Measurements from ENCODE around the gene TMEM252.

GRCh38 chr9:68533678-68534077 lies 7.0 kb downstream of the TMEM252 start:
- TF ChIP-seq CTCF (IDR thresholded peaks at IDR 0.05) (no peak), EP300 (IDR thresholded peaks at IDR 0.05) (no peak), POLR2A (IDR thresholded peaks at IDR 0.05) (no peak)

Measured in tibial nerve (tissue), 4 donors.